IgD-negative memory B cell (primary cell): Measurements from ENCODE around the gene TLE2. TPM values are rescaled to one million over a fixed set of nuclear protein-coding genes. Genes with fewer than 3 reads are reported as not detected.
"Not testable (repeated sequence)": the region's sequence is repeated elsewhere in the genome, so short reads cannot be mapped to it uniquely, and the experiment has no call there.

Source experiments
- H3K27ac Mint-ChIP-seq, 3 donors: one replicate each; pipeline ENCODE4 v1.8.0; 2020 to 2022; ENCODE audit warnings: mild to moderate bottlenecking in 3 of 3, mixed read lengths in 3 of 3, moderate library complexity in 1 of 3
- H3K27me3 Mint-ChIP-seq: one replicate; pipeline ENCODE4 v1.8.0; 2021; ENCODE audit warnings: mixed read lengths
- H3K36me3 Mint-ChIP-seq: one replicate; pipeline ENCODE4 v1.8.0; 2020; ENCODE audit warnings: mild to moderate bottlenecking, mixed read lengths
- H3K4me1 Mint-ChIP-seq, 3 donors: one replicate each; pipeline ENCODE4 v1.8.0; 2020 to 2022; ENCODE audit warnings: mixed read lengths in 3 of 3, mild to moderate bottlenecking in 1 of 3
- H3K4me3 Mint-ChIP-seq, 4 donors: one replicate each; pipeline ENCODE4 v1.8.0; 2020 to 2022; ENCODE audit warnings: mild to moderate bottlenecking in 4 of 4, mixed read lengths in 4 of 4, moderate library complexity in 3 of 4
- H3K9me3 Mint-ChIP-seq, 3 donors: one replicate each; pipeline ENCODE4 v1.8.0; 2020 to 2021; ENCODE audit warnings: mixed read lengths in 3 of 3, mild to moderate bottlenecking in 1 of 3
- polyA plus RNA-seq: library from polyadenylated mRNA; unstranded; fragments of 300-500 nt; fragmentation: Illumina TruSeq; gene quantifications from one replicate; pipeline ENCODE4 v1.2.3, GENCODE V29; 2021

TLE2 gene
- polyA plus RNA-seq, 1 donor from 2014 or later: 0.56 TPM

GRCh38 chr19:3048190-3048533 is 19.1 kb upstream of the TLE2 start:
- Mint-ChIP-seq H3K4me1 (peaks cover 12 to 17% (median 12%) of the 10 kb centered on the region in 3 donors), H3K9me3 (no peaks in the 10 kb centered on the region), H3K27me3 (peaks cover 6% of the 10 kb centered on the region), H3K36me3 (peaks cover 4% of the 10 kb centered on the region), H3K27ac (no peak overlapping the region), H3K4me3 (peak overlapping the region in 2 of 4 donors; percentile 87 to 89)

- Mint-ChIP-seq H3K27me3 (peaks cover 6% of the 10 kb centered on the region), H3K9me3 (no peaks in the 10 kb centered on the region), H3K27ac (peak overlapping the region in 1 of 3 donors; percentile 82), H3K4me1 (peaks cover 13 to 19% (median 13%) of the 10 kb centered on the region in 3 donors), H3K36me3 (peaks cover 2% of the 10 kb centered on the region), H3K4me3 (peak overlapping the region; percentile 77 to 95 (median 88))
Observed at GRCh38 chr19:3047496-3048189, 18.6 kb upstream of the TLE2 start.

- peak overlapping the region; percentile 77 to 95 (median 88) for H3K4me3 Mint-ChIP-seq
- H3K4me1 Mint-ChIP-seq: peaks cover 15 to 22% (median 16%) of the 10 kb centered on the region in 3 donors
- H3K36me3 Mint-ChIP-seq: no peaks in the 10 kb centered on the region
- no peaks in the 10 kb centered on the region for H3K9me3 Mint-ChIP-seq
- peak overlapping the region in 1 of 3 donors; percentile 82 for H3K27ac Mint-ChIP-seq
- H3K27me3 Mint-ChIP-seq: peaks cover 8% of the 10 kb centered on the region
Observed at GRCh38 chr19:3046698-3047495, 17.8 kb upstream of the TLE2 start.

- H3K27ac Mint-ChIP-seq: no peak overlapping the region
- H3K9me3 Mint-ChIP-seq: no peaks in the 10 kb centered on the region
- peaks cover 15 to 22% (median 16%) of the 10 kb centered on the region in 3 donors for H3K4me1 Mint-ChIP-seq
- H3K36me3 Mint-ChIP-seq: no peaks in the 10 kb centered on the region
- peak overlapping the region in 3 of 4 donors; percentile 72 to 77 (median 75) for H3K4me3 Mint-ChIP-seq
- H3K27me3 Mint-ChIP-seq: peaks cover 13% of the 10 kb centered on the region
Observed at GRCh38 chr19:3045885-3046697, 17.0 kb upstream of the TLE2 start.

GRCh38 chr19:3045191-3045590 is 16.1 kb upstream of the TLE2 start:
- H3K36me3 Mint-ChIP-seq: no peaks in the 10 kb centered on the region
- H3K27me3 Mint-ChIP-seq: peaks cover 13% of the 10 kb centered on the region
- H3K27ac Mint-ChIP-seq: no peak overlapping the region
- peak overlapping the region in 1 of 4 donors; percentile 39 for H3K4me3 Mint-ChIP-seq
- H3K9me3 Mint-ChIP-seq: no peaks in the 10 kb centered on the region
- H3K4me1 Mint-ChIP-seq: peaks cover 15 to 26% (median 16%) of the 10 kb centered on the region in 3 donors

- H3K36me3 Mint-ChIP-seq: no peaks in the 10 kb centered on the region
- H3K9me3 Mint-ChIP-seq: no peaks in the 10 kb centered on the region
- H3K4me1 Mint-ChIP-seq: peaks cover 9 to 19% (median 9%) of the 10 kb centered on the region in 3 donors
- peaks cover 12% of the 10 kb centered on the region for H3K27me3 Mint-ChIP-seq
- no peak overlapping the region for H3K27ac Mint-ChIP-seq
- H3K4me3 Mint-ChIP-seq: no peak overlapping the region
Observed at GRCh38 chr19:3042621-3043267, 13.7 kb upstream of the TLE2 start.

GRCh38 chr19:3041761-3042620 is 12.9 kb upstream of the TLE2 start:
- Mint-ChIP-seq H3K27ac (peak overlapping the region in 1 of 3 donors; percentile 60), H3K36me3 (no peaks in the 10 kb centered on the region), H3K27me3 (peaks cover 12% of the 10 kb centered on the region), H3K4me1 (peaks cover 5 to 15% (median 6%) of the 10 kb centered on the region in 3 donors), H3K4me3 (peak overlapping the region in 1 of 4 donors; percentile 17), H3K9me3 (no peaks in the 10 kb centered on the region)

GRCh38 chr19:3041327-3041726 is 12.2 kb upstream of the TLE2 start:
- Mint-ChIP-seq H3K27ac (peak overlapping the region in 1 of 3 donors; percentile 60), H3K36me3 (no peaks in the 10 kb centered on the region), H3K4me1 (peaks cover 6 to 15% (median 6%) of the 10 kb centered on the region in 3 donors), H3K4me3 (peak overlapping the region in 2 of 4 donors; percentile 17 to 49), H3K9me3 (no peaks in the 10 kb centered on the region), H3K27me3 (peaks cover 12% of the 10 kb centered on the region)

GRCh38 chr19:3039641-3040077 is 10.6 kb upstream of the TLE2 start:
- peaks cover 12 to 16% (median 13%) of the 10 kb centered on the region in 3 donors for H3K4me1 Mint-ChIP-seq
- H3K27ac Mint-ChIP-seq: peak overlapping the region in 2 of 3 donors; percentile 66 to 82
- H3K27me3 Mint-ChIP-seq: peaks cover 14% of the 10 kb centered on the region
- no peaks in the 10 kb centered on the region for H3K9me3 Mint-ChIP-seq
- peak overlapping the region in 2 of 4 donors; percentile 5 to 59 for H3K4me3 Mint-ChIP-seq
- H3K36me3 Mint-ChIP-seq: no peaks in the 10 kb centered on the region

- Mint-ChIP-seq H3K4me1 (peaks cover 12 to 16% (median 13%) of the 10 kb centered on the region in 3 donors), H3K4me3 (peak overlapping the region in 3 of 4 donors; percentile 5 to 79 (median 59)), H3K27me3 (peaks cover 18% of the 10 kb centered on the region), H3K27ac (peak overlapping the region in 1 of 3 donors; percentile 66), H3K9me3 (no peaks in the 10 kb centered on the region), H3K36me3 (no peaks in the 10 kb centered on the region)
Observed at GRCh38 chr19:3039125-3039524, 10.0 kb upstream of the TLE2 start.

- H3K4me3 Mint-ChIP-seq: peak overlapping the region in 1 of 4 donors; percentile 19
- H3K36me3 Mint-ChIP-seq: no peaks in the 10 kb centered on the region
- no peak overlapping the region for H3K27ac Mint-ChIP-seq
- no peaks in the 10 kb centered on the region for H3K9me3 Mint-ChIP-seq
- peaks cover 19% of the 10 kb centered on the region for H3K27me3 Mint-ChIP-seq
- H3K4me1 Mint-ChIP-seq: peaks cover 12 to 16% (median 13%) of the 10 kb centered on the region in 3 donors
Observed at GRCh38 chr19:3038214-3038613, 9.1 kb upstream of the TLE2 start.

GRCh38 chr19:3036977-3037544 is 8.0 kb upstream of the TLE2 start:
- Mint-ChIP-seq H3K27ac (peak overlapping the region; percentile 76 to 95 (median 95)), H3K4me3 (peak overlapping the region; percentile 60 to 90 (median 82)), H3K27me3 (peaks cover 25% of the 10 kb centered on the region)
- not testable (repeated sequence) for H3K36me3 Mint-ChIP-seq, H3K9me3 Mint-ChIP-seq, H3K4me1 Mint-ChIP-seq
